Naive thymus-derived CD4-positive, alpha-beta T cell (primary cell): ENCODE data around the gene CC2D2B. TPM values are rescaled to one million over a fixed set of nuclear protein-coding genes. Genes with fewer than 3 reads are reported as not detected.

Source experiments
- ATAC-seq: fragments of 150-1000 bp; cut with Tn5 transposase; 2 replicates; pipeline ENCODE4 v1.10.0; 2021; ENCODE audit warnings: mild to moderate bottlenecking, moderate library complexity
- CTCF ChIA-PET: fragments of 350-600 bp; sonication (Branson Sonifier 250); formaldehyde crosslinking; loops from one replicate; lab custom pipeline; 2021; ENCODE audit warnings: antibody characterized with exemption; lab: Charles Lee
- POLR2A ChIA-PET: fragments of 350-600 bp; sonication (Branson Sonifier 250); formaldehyde crosslinking; loops from one replicate; lab custom pipeline; 2021; ENCODE audit warnings: antibody characterized with exemption, inconsistent platforms; lab: Charles Lee
- DNase-seq, 9 donors: peaks; one replicate each; pipeline versions ENCODE4 v3.0.0 to v3.0.0-alpha.2; 2020 to 2022; ENCODE audit warnings: mixed read lengths in 1 of 9
- H3K27ac ChIP-seq: one replicate; pipeline ENCODE4 v1.7.0; 2013; ENCODE audit warnings: mild to moderate bottlenecking, low read depth, low read length, moderate library complexity
- H3K27me3 ChIP-seq, 2 donors: one replicate each; pipeline ENCODE4 v1.7.0; 2013; ENCODE audit warnings: low read length in 2 of 2, mild to moderate bottlenecking in 2 of 2, moderate library complexity in 2 of 2; ENCODE audit not compliant: control insufficient read depth in 2 of 2, insufficient read depth in 2 of 2
- H3K36me3 ChIP-seq, 3 experiments: 1 replicate in 2 of 3; 2 replicates in 1 of 3; pipeline ENCODE4 v1.7.0; 2013; ENCODE audit warnings: low read length in 3 of 3, mild to moderate bottlenecking in 3 of 3, moderate library complexity in 1 of 3; ENCODE audit not compliant: insufficient read depth in 3 of 3, control insufficient read depth in 2 of 3
- H3K4me1 ChIP-seq, 2 donors: one replicate each; pipeline ENCODE4 v1.7.0; 2013; ENCODE audit warnings: low read length in 2 of 2, mild to moderate bottlenecking in 2 of 2, moderate library complexity in 1 of 2; ENCODE audit not compliant: control insufficient read depth in 2 of 2, insufficient read depth in 2 of 2
- H3K4me3 ChIP-seq: 2 replicates; pipeline ENCODE4 v1.7.0; 2013; ENCODE audit warnings: mild to moderate bottlenecking, low read length
- H3K9me3 ChIP-seq, 3 experiments: 1 replicate in 2 of 3; 2 replicates in 1 of 3; pipeline ENCODE4 v1.7.0; 2013; ENCODE audit warnings: low read length in 3 of 3; ENCODE audit not compliant: control insufficient read depth in 2 of 3
- H3K27ac Mint-ChIP-seq, 9 donors: one replicate each; pipeline ENCODE4 v1.8.0; 2020 to 2022; ENCODE audit warnings: mixed read lengths in 9 of 9, mild to moderate bottlenecking in 8 of 9, moderate library complexity in 5 of 9, inconsistent platforms in 2 of 9
- H3K27me3 Mint-ChIP-seq, 5 donors: one replicate each; pipeline ENCODE4 v1.8.0; 2021 to 2022; ENCODE audit warnings: mixed read lengths in 5 of 5, mild to moderate bottlenecking in 1 of 5
- H3K36me3 Mint-ChIP-seq, 5 donors: one replicate each; pipeline ENCODE4 v1.8.0; 2020 to 2022; ENCODE audit warnings: mixed read lengths in 5 of 5, mild to moderate bottlenecking in 3 of 5, inconsistent platforms in 1 of 5
- H3K4me1 Mint-ChIP-seq, 7 donors: one replicate each; pipeline ENCODE4 v1.8.0; 2020 to 2022; ENCODE audit warnings: mixed read lengths in 7 of 7, mild to moderate bottlenecking in 3 of 7, inconsistent platforms in 1 of 7
- H3K4me3 Mint-ChIP-seq, 10 donors: one replicate each; pipeline ENCODE4 v1.8.0; 2020 to 2022; ENCODE audit warnings: mild to moderate bottlenecking in 10 of 10, mixed read lengths in 10 of 10, moderate library complexity in 6 of 10, inconsistent platforms in 2 of 10
- H3K9me3 Mint-ChIP-seq, 11 donors: one replicate each; pipeline ENCODE4 v1.8.0; 2020 to 2022; ENCODE audit warnings: mixed read lengths in 11 of 11, mild to moderate bottlenecking in 4 of 11, inconsistent platforms in 1 of 11, moderate library complexity in 1 of 11
- intact Hi-C, 2 donors: fragments of 100-400 bp; cut with micrococcal nuclease; formaldehyde crosslinking; loops; one replicate each; pipeline ENCODE4 v1.15.1; 2023
- polyA plus RNA-seq, 2 donors: library from polyadenylated mRNA; unstranded; fragments of 300-500 nt; fragmentation: Illumina TruSeq; gene quantifications; one replicate each; pipeline ENCODE4 v1.2.3, GENCODE V29; 2021
- total RNA-seq, 6 experiments: library from RNA in 5 of 6; stranded (reverse) in 5 of 6; gene quantifications; 1 replicate in 5 of 6; 2 replicates in 1 of 6; pipeline ENCODE4 v1.2.3 and lab custom pipeline; 2021 to 2026

The CC2D2B gene
- total and polyA plus RNA-seq, 7 experiments from 2014 or later: 0.64 to 0.99 TPM; not detected in 5

- no peak for ATAC-seq
- H3K9me3 ChIP-seq: no peaks in the 10 kb centered on the region
- CTCF ChIA-PET: no interaction called here
- H3K27me3 ChIP-seq: no peaks in the 10 kb centered on the region
- peaks cover 0 to 5% (median 0%) of the 10 kb centered on the region in 5 donors for H3K36me3 Mint-ChIP-seq
- no peaks in the 10 kb centered on the region for H3K4me1 Mint-ChIP-seq
- intact Hi-C loops: no loop called here
- no peak for DNase-seq
- H3K36me3 ChIP-seq: no peaks in the 10 kb centered on the region
- POLR2A ChIA-PET: no interaction called here
- H3K27ac ChIP-seq: no peak overlapping the region
- H3K4me1 ChIP-seq: no peaks in the 10 kb centered on the region
- H3K9me3 Mint-ChIP-seq: no peaks in the 10 kb centered on the region
- no peak overlapping the region for H3K4me3 Mint-ChIP-seq
- H3K4me3 ChIP-seq: no peak overlapping the region
- H3K27ac Mint-ChIP-seq: no peak overlapping the region
- peaks cover 0 to 9% (median 2%) of the 10 kb centered on the region in 5 donors for H3K27me3 Mint-ChIP-seq
These were observed 115.0 kb downstream of the CC2D2B start for GRCh38 chr10:96022739-96023138.

DNA sequence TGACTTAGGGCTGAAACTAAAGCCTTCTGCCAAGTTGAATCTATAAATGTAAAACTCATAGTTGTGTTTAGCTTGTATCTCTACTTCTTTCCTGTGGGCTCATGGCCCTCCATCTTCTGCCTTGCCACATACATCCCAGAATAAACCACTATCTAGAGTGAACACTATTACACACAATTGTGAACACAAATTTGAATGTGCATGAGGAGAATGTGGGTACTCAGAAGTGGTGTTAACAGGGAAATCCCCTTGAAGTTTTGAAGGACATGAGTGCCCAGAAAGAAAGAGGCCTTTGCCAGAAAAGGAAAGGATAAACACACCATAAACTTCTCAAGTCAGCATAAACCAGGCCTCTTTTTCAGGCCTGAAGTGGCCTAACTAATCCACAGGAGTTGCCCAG lies 115.4 kb downstream of the CC2D2B start:
- POLR2A ChIA-PET: no interaction called here
- H3K9me3 Mint-ChIP-seq: no peaks in the 10 kb centered on the region
- no peaks in the 10 kb centered on the region for H3K4me1 Mint-ChIP-seq
- Histone ChIP-seq H3K4me1 (no peaks in the 10 kb centered on the region), H3K27me3 (no peaks in the 10 kb centered on the region), H3K27ac (no peak overlapping the region), H3K9me3 (no peaks in the 10 kb centered on the region), H3K4me3 (no peak overlapping the region), H3K36me3 (no peaks in the 10 kb centered on the region)
- ATAC-seq (no peak), DNase-seq (no peak)
- intact Hi-C loops: no loop called here
- CTCF ChIA-PET: no interaction called here
- H3K27ac Mint-ChIP-seq: no peak overlapping the region
- H3K4me3 Mint-ChIP-seq: no peak overlapping the region
- peaks cover 0 to 5% (median 0%) of the 10 kb centered on the region in 5 donors for H3K36me3 Mint-ChIP-seq
- peaks cover 0 to 9% (median 2%) of the 10 kb centered on the region in 5 donors for H3K27me3 Mint-ChIP-seq

DNA sequence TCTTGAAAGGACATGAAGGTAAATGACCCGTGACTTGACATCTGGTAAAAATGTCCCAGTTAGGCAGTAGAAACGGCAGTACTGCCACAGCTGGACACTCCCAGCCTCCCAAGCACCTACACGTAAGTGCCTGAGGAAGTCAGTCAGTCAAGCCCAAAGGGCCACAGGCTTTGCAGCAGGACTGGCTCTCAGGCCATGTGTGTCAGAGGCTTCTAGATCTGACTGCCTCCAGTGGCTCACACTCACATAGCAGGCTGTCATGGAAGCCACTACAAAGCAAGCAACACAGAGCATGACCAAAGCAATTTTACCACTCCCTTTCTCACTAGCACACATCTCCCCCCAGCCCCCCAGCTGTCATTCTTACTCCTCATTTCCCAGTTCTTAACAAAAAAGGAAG lies 117.8 kb downstream of the CC2D2B start:
- H3K36me3 ChIP-seq: no peaks in the 10 kb centered on the region
- H3K27ac Mint-ChIP-seq: no peak overlapping the region
- H3K27me3 ChIP-seq: no peaks in the 10 kb centered on the region
- intact Hi-C loops: no loop called here
- no peaks in the 10 kb centered on the region for H3K4me1 Mint-ChIP-seq
- H3K4me3 ChIP-seq: no peak overlapping the region
- H3K4me3 Mint-ChIP-seq: no peak overlapping the region
- ATAC-seq: peak; percentile 44
- peaks cover 0 to 2% (median 0%) of the 10 kb centered on the region in 11 donors for H3K9me3 Mint-ChIP-seq
- no peaks in the 10 kb centered on the region for H3K4me1 ChIP-seq
- peaks cover 0 to 5% (median 0%) of the 10 kb centered on the region in 5 donors for H3K36me3 Mint-ChIP-seq
- DNase-seq: no peak
- peaks cover 2 to 14% (median 5%) of the 10 kb centered on the region in 5 donors for H3K27me3 Mint-ChIP-seq
- H3K27ac ChIP-seq: no peak overlapping the region
- POLR2A ChIA-PET: no interaction called here
- CTCF ChIA-PET: no interaction called here
- H3K9me3 ChIP-seq: no peaks in the 10 kb centered on the region

DNA sequence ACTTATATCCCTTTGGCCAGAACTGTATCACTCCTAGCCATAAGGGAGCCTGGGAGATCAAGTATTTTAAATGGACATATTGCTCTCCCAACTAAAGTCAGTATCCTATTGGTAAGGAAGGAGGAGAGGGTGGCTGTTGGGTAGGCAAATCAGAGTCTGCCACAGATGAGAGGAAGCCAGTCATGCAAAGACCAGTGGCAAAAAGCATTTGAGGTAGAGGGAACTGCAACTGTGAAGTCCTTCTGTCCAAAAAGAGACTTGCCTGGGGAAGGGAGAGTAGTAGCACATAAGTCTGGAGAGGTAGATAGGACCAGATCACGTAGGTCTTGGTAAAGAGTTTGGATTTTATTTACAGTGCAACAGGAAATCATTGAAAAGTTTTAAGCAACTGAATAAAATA lies 126.8 kb downstream of the CC2D2B start:
- H3K4me1 Mint-ChIP-seq: no peaks in the 10 kb centered on the region
- H3K4me3 ChIP-seq: no peak overlapping the region
- no peaks in the 10 kb centered on the region for H3K4me1 ChIP-seq
- peaks cover 0 to 4% (median 0%) of the 10 kb centered on the region in 11 donors for H3K9me3 Mint-ChIP-seq
- CTCF ChIA-PET: no interaction called here
- no peaks in the 10 kb centered on the region for H3K36me3 ChIP-seq
- H3K36me3 Mint-ChIP-seq: peaks cover 0 to 13% (median 0%) of the 10 kb centered on the region in 5 donors
- no peak for ATAC-seq
- H3K27ac ChIP-seq: no peak overlapping the region
- DNase-seq: no peak
- H3K27ac Mint-ChIP-seq: no peak overlapping the region
- peaks cover 3 to 4% of the 10 kb centered on the region in 2 donors for H3K27me3 ChIP-seq
- POLR2A ChIA-PET: no interaction called here
- H3K9me3 ChIP-seq: no peaks in the 10 kb centered on the region
- intact Hi-C loops: no loop called here
- H3K27me3 Mint-ChIP-seq: peaks cover 20 to 45% (median 39%) of the 10 kb centered on the region in 5 donors
- H3K4me3 Mint-ChIP-seq: no peak overlapping the region

- H3K27me3 Mint-ChIP-seq: peaks cover 19 to 35% (median 29%) of the 10 kb centered on the region in 5 donors
- peaks cover 6 to 7% of the 10 kb centered on the region in 2 donors for H3K4me1 ChIP-seq
- no peak overlapping the region for H3K27ac ChIP-seq
- H3K36me3 Mint-ChIP-seq: peaks cover 0 to 12% (median 0%) of the 10 kb centered on the region in 5 donors
- peak overlapping the region in 1 of 9 donors; percentile 65 for H3K27ac Mint-ChIP-seq
- H3K27me3 ChIP-seq: peaks cover 3 to 4% of the 10 kb centered on the region in 2 donors
- H3K4me1 Mint-ChIP-seq: peaks cover 4 to 12% (median 8%) of the 10 kb centered on the region in 7 donors
- H3K4me3 Mint-ChIP-seq: no peak overlapping the region
- POLR2A ChIA-PET: interaction anchor here (1.1 kb wide), 2 partner anchors 51 to 91 kb away, joined by 3 to 4 read pairs; partner anchors contain the start of gene ZNF518A
- no peak overlapping the region for H3K4me3 ChIP-seq
- intact Hi-C loops: no loop called here
- peaks cover 0 to 4% (median 0%) of the 10 kb centered on the region in 11 donors for H3K9me3 Mint-ChIP-seq
- no peaks in the 10 kb centered on the region for H3K36me3 ChIP-seq
- H3K9me3 ChIP-seq: no peaks in the 10 kb centered on the region
- CTCF ChIA-PET: no interaction called here
- ATAC-seq (no peak), DNase-seq (no peak)
These were observed 131.0 kb downstream of the CC2D2B start for GRCh38 chr10:96038476-96039387.

GRCh38 chr10:96041146-96041545 lies 133.4 kb downstream of the CC2D2B start:
- H3K4me3 Mint-ChIP-seq: peak overlapping the region in 2 of 10 donors; percentile 2 to 51
- H3K36me3 Mint-ChIP-seq: peaks cover 0 to 10% (median 0%) of the 10 kb centered on the region in 5 donors
- H3K36me3 ChIP-seq: no peaks in the 10 kb centered on the region
- peaks cover 19 to 31% (median 26%) of the 10 kb centered on the region in 7 donors for H3K4me1 Mint-ChIP-seq
- no peak overlapping the region for H3K27ac ChIP-seq
- peaks cover 13 to 16% of the 10 kb centered on the region in 2 donors for H3K4me1 ChIP-seq
- no peaks in the 10 kb centered on the region for H3K9me3 ChIP-seq
- ChIA-PET POLR2A (interaction anchor here (0.7 to 1.7 kb wide), 2 partner anchors 9 to 557 kb away, joined by 4 to 5 read pairs; no protein-coding TSS in a partner anchor), CTCF (interaction anchor here (0.7 to 1.3 kb wide), 3 partner anchors 18 to 188 kb away, joined by 3 to 5 read pairs (median 4); no protein-coding TSS in a partner anchor)
- no peak overlapping the region for H3K4me3 ChIP-seq
- peaks cover 0 to 4% (median 0%) of the 10 kb centered on the region in 11 donors for H3K9me3 Mint-ChIP-seq
- H3K27me3 ChIP-seq: peaks cover 3 to 4% of the 10 kb centered on the region in 2 donors
- DNase-seq (no peak), ATAC-seq (no peak)
- peaks cover 14 to 30% (median 25%) of the 10 kb centered on the region in 5 donors for H3K27me3 Mint-ChIP-seq
- intact Hi-C loops: loop anchor here (5.0 to 10.0 kb wide), 4 partner anchors 254 to 791 kb away; partner anchors contain the start of genes ALDH18A1 (in 1 of the 2), LCOR (in 1 of the 2) and TLL2 (in 1 of the 2)
- H3K27ac Mint-ChIP-seq: no peak overlapping the region
